Liver (tissue), 9 donors: ENCODE results near the gene DNM2. TPM values are rescaled to one million over a fixed set of nuclear protein-coding genes. Genes with fewer than 3 reads are reported as not detected.

ENCODE experiments used
- DNase-seq: peaks from one replicate; pipeline ENCODE4 v3.0.0-alpha.2; 2017; ENCODE audit warnings: low spot score
- H3K27ac ChIP-seq, 2 donors: one replicate each; pipeline ENCODE4 v1.7.0; 2013; ENCODE audit warnings: inconsistent platforms in 2 of 2, low read length in 2 of 2, control low read depth in 1 of 2, low read depth in 1 of 2, mild to moderate bottlenecking in 1 of 2
- H3K27me3 ChIP-seq, 4 donors: one replicate each; pipeline versions ENCODE4 v1.6.1 to v1.7.0; 2013; ENCODE audit warnings: low read length in 3 of 4, inconsistent platforms in 1 of 4, mild to moderate bottlenecking in 1 of 4, moderate library complexity in 1 of 4; ENCODE audit not compliant: control insufficient read depth in 4 of 4, insufficient read depth in 4 of 4
- H3K36me3 ChIP-seq, 4 donors: one replicate each; pipeline versions ENCODE4 v1.6.1 to v1.7.0; 2013; ENCODE audit warnings: low read length in 3 of 4, mild to moderate bottlenecking in 3 of 4, low read depth in 1 of 4, moderate library complexity in 1 of 4; ENCODE audit not compliant: control insufficient read depth in 4 of 4, insufficient read depth in 3 of 4
- H3K4me1 ChIP-seq, 4 donors: one replicate each; pipeline versions ENCODE4 v1.6.1 to v1.7.0; 2013; ENCODE audit warnings: low read length in 3 of 4, mild to moderate bottlenecking in 3 of 4, moderate library complexity in 1 of 4; ENCODE audit not compliant: control insufficient read depth in 4 of 4, insufficient read depth in 4 of 4
- H3K4me3 ChIP-seq, 3 donors: one replicate each; pipeline versions ENCODE4 v1.6.1 to v1.7.0; 2013; ENCODE audit warnings: low read length in 3 of 3, control low read depth in 1 of 3, low read depth in 1 of 3, mild to moderate bottlenecking in 1 of 3
- H3K9ac ChIP-seq, 2 donors: one replicate each; pipeline ENCODE4 v1.7.0; 2013; ENCODE audit warnings: low read length in 2 of 2, mild to moderate bottlenecking in 2 of 2, moderate library complexity in 2 of 2, control low read depth in 1 of 2, low read depth in 1 of 2
- H3K9me3 ChIP-seq, 4 donors: one replicate each; pipeline versions ENCODE4 v1.6.1 to v1.7.0; 2013; ENCODE audit warnings: low read length in 3 of 4; ENCODE audit not compliant: control insufficient read depth in 4 of 4
- FOXA1 ChIP-seq: IDR thresholded peaks from 2 replicates; pipeline ENCODE4 v1.6.1; 2016; ENCODE audit warnings: antibody characterized with exemption
- FOXA2 ChIP-seq: IDR thresholded peaks from 2 replicates; pipeline ENCODE4 v1.6.1; 2016; ENCODE audit warnings: antibody characterized with exemption
- HNF4A ChIP-seq, 2 donors: conservative IDR thresholded peaks; 2 replicates each; pipeline ENCODE4 v1.6.1; 2016; ENCODE audit warnings: antibody characterized with exemption in 2 of 2, mild to moderate bottlenecking in 2 of 2
- HNF4G ChIP-seq: IDR thresholded peaks from 2 replicates; pipeline ENCODE4 v1.6.1; 2016; ENCODE audit warnings: antibody characterized with exemption
- JUND ChIP-seq, 2 donors: IDR thresholded peaks; 2 replicates each; pipeline ENCODE4 v1.6.1; 2016; ENCODE audit warnings: antibody characterized with exemption in 2 of 2
- NR2F2 ChIP-seq: IDR thresholded peaks from 2 replicates; pipeline ENCODE4 v1.6.1; 2016; ENCODE audit warnings: antibody characterized with exemption
- RAD21 ChIP-seq, 2 donors: IDR thresholded peaks; 2 replicates each; pipeline ENCODE4 v1.6.1; 2016; ENCODE audit warnings: antibody characterized with exemption in 2 of 2, mild to moderate bottlenecking in 2 of 2
- RXRA ChIP-seq, 2 donors: IDR thresholded peaks; 2 replicates each; pipeline ENCODE4 v1.6.1; 2017 to 2018; ENCODE audit warnings: antibody characterized with exemption in 2 of 2, mild to moderate bottlenecking in 1 of 2
- SP1 ChIP-seq: IDR thresholded peaks from 2 replicates; pipeline ENCODE4 v1.6.1; 2018; ENCODE audit warnings: antibody characterized with exemption, mild to moderate bottlenecking
- TAF1 ChIP-seq: conservative IDR thresholded peaks from 2 replicates; pipeline ENCODE4 v1.6.1; 2016; ENCODE audit warnings: antibody characterized with exemption, mild to moderate bottlenecking
- WGBS: extraction: QIAGEN DNeasy Blood & Tissue Kit; methylation state at CpG from one replicate; pipeline ENCODE4 v1.1.7; 2013; 5-methylcytosine and 5-hydroxymethylcytosine counted together
- polyA plus RNA-seq, 2 donors: library from polyadenylated mRNA; stranded (reverse) in 1 of 2; unstranded in 1 of 2; fragments of 200-250 nt in 1 of 2; fragments of >200 nt in 1 of 2; fragmentation: Nextera tagmentation in 1 of 2; extraction: Ambion mirVana in 1 of 2; gene quantifications; one replicate each; pipeline versions ENCODE4 v1.2.1 to v1.2.3, GENCODE V29; 2013 to 2015
- total RNA-seq, 2 donors: library from RNA; depleted of rRNA; stranded (reverse); fragments of >200 nt; gene quantifications; one replicate each; pipeline ENCODE4 v1.2.3, GENCODE V29; 2014
- TF ChIP-seq, protein P1 (sequence below): IDR thresholded peaks from 2 replicates; pipeline ENCODE4 v1.6.1; 2016; ENCODE audit warnings: antibody characterized with exemption
- TF ChIP-seq, protein P2 (sequence below): IDR thresholded peaks from 2 replicates; pipeline ENCODE4 v1.6.1; 2016; ENCODE audit warnings: antibody characterized with exemption
- TF ChIP-seq, protein P3 (sequence below): fragments of 150-350 bp; IDR thresholded peaks from 2 replicates; pipeline ENCODE4 v1.5.1; 2017; ENCODE audit warnings: improper control_type of control experiment, low read depth, low read length; ENCODE audit not compliant: missing input control
- TF ChIP-seq, protein P4 (sequence below): IDR thresholded peaks from 2 replicates; pipeline ENCODE4 v1.6.1; 2016; ENCODE audit warnings: antibody characterized with exemption, mild to moderate bottlenecking
- donor health status: healthy.
- donor health status: healthy.
- donor health status: healthy.
- donor health status: healthy.
- donor health status: healthy.

DNM2 gene
- total and polyA plus RNA-seq, 4 donors, result 23.1 to 95.1 (median 59.1) TPM

DNA sequence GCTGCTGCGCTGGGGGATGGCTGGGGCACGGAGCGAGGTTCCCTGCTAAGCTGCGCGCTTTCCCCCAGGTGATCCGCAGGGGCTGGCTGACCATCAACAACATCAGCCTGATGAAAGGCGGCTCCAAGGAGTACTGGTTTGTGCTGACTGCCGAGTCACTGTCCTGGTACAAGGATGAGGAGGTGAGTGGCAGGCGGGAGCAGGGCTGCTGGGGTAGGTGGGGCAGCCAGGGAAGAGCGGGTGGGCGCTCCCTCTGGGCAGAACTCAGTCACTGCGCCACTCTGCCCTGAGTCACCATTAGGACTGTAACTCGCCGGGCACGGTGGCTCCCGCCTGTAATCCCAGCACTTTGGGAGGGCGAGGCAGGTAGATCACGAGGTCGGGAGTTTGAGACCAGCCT is 94.3 kb downstream of the DNM2 start:
- no peak overlapping the region for H3K9ac ChIP-seq
- peak; percentile 54 for DNase-seq
- H3K27ac ChIP-seq, result no peak overlapping the region
- H3K4me3 ChIP-seq, result no peak overlapping the region
- no peaks in the 10 kb centered on the region for H3K9me3 ChIP-seq
- no peaks in the 10 kb centered on the region for H3K27me3 ChIP-seq
- peaks cover 0 to 4% (median 2%) of the 10 kb centered on the region in 4 donors for H3K4me1 ChIP-seq
- 97% methylated on average over 19 of the region's 19 CpGs for WGBS
- TF ChIP-seq HNF4A (conservative IDR thresholded peaks at IDR 0.05), result no peak
- H3K36me3 ChIP-seq, result peaks cover 6 to 52% (median 12%) of the 10 kb centered on the region in 4 donors

DNA sequence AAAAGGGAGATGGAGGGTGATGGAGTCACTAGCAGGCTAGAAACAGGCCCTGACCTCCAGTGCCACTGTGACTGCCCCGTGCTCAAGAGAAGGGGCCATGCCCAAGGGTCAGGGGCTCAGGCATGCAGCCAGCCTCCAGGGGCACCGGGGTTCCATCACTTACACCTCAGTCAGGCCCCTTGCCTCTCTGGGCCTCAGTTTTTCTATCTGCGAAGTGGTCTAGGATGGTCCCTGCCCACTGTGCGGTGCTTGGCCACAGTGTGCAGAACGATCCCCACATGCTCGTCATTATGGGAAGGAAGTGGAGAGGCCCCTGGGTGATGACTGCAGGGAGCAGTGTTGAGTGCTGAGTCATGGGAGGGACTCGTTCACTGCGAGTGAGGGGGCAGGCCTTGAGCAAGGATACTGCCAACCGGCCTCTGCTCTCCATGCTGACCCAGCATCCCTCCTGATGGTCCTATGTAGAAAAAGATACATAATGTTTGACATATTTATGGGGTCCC is 95.1 kb downstream of the DNM2 start:
- TF ChIP-seq FOXA1 (no peak), HNF4G (no peak), HNF4A (conservative IDR thresholded peaks at IDR 0.05) (no peak), RAD21 (IDR thresholded peaks at IDR 0.05) (no peak), NR2F2 (no peak), RXRA (IDR thresholded peaks at IDR 0.05) (no peak)
- TF ChIP-seq, protein P1, sequence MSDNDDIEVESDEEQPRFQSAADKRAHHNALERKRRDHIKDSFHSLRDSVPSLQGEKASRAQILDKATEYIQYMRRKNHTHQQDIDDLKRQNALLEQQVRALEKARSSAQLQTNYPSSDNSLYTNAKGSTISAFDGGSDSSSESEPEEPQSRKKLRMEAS, result no peak
- TF ChIP-seq, protein P2, sequence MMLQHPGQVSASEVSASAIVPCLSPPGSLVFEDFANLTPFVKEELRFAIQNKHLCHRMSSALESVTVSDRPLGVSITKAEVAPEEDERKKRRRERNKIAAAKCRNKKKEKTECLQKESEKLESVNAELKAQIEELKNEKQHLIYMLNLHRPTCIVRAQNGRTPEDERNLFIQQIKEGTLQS, result no peak
- TF ChIP-seq, protein P3, sequence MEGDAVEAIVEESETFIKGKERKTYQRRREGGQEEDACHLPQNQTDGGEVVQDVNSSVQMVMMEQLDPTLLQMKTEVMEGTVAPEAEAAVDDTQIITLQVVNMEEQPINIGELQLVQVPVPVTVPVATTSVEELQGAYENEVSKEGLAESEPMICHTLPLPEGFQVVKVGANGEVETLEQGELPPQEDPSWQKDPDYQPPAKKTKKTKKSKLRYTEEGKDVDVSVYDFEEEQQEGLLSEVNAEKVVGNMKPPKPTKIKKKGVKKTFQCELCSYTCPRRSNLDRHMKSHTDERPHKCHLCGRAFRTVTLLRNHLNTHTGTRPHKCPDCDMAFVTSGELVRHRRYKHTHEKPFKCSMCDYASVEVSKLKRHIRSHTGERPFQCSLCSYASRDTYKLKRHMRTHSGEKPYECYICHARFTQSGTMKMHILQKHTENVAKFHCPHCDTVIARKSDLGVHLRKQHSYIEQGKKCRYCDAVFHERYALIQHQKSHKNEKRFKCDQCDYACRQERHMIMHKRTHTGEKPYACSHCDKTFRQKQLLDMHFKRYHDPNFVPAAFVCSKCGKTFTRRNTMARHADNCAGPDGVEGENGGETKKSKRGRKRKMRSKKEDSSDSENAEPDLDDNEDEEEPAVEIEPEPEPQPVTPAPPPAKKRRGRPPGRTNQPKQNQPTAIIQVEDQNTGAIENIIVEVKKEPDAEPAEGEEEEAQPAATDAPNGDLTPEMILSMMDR, result no peak
- 71% methylated on average over 9 of the region's 9 CpGs for WGBS
- Histone ChIP-seq H3K27me3 (no peaks in the 10 kb centered on the region), H3K9ac (no peak overlapping the region), H3K36me3 (peaks cover 6 to 50% (median 12%) of the 10 kb centered on the region in 4 donors), H3K9me3 (no peaks in the 10 kb centered on the region), H3K4me3 (no peak overlapping the region), H3K4me1 (peaks cover 0 to 4% (median 2%) of the 10 kb centered on the region in 4 donors), H3K27ac (no peak overlapping the region)
- peak; percentile 72 for DNase-seq

DNA sequence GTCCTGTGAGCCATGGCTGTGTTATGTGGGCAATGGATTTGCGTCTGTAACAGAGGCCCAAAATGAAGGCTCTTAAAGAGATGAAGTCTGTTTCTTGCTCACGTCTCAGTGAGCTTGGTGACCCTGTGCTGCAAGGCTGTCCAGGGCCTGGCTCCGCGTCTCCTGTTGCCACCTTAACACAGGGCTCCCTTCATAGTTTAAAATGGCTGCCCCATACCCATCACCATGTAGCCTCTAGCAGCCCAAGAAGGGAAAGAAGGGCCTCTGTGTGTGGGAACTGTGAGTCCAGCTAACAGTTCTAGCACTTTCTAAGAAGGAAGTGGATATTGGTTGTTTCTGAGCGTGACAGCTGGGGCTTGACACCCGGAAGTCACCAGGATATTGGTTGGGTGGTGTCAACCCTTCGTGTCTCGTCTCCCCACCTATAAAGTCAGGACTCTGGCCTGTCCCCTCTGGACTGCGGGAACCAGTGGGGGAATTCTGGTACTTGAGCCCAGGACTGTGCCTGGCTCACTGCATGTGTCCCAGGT is 97.2 kb downstream of the DNM2 start:
- no peak for TF ChIP-seq SP1
- no peak for TF ChIP-seq RXRA (IDR thresholded peaks at IDR 0.05)
- TF ChIP-seq HNF4A (conservative IDR thresholded peaks at IDR 0.05), result no peak
- TF ChIP-seq FOXA2, result no peak
- TF ChIP-seq, protein P3, result no peak
- TF ChIP-seq TAF1, result no peak
- TF ChIP-seq RAD21 (IDR thresholded peaks at IDR 0.05), result no peak
- TF ChIP-seq JUND (IDR thresholded peaks at IDR 0.05), result no peak
- TF ChIP-seq, protein P1, result no peak
- no peak for TF ChIP-seq FOXA1
- TF ChIP-seq, protein P2, result no peak
- TF ChIP-seq, protein P4, sequence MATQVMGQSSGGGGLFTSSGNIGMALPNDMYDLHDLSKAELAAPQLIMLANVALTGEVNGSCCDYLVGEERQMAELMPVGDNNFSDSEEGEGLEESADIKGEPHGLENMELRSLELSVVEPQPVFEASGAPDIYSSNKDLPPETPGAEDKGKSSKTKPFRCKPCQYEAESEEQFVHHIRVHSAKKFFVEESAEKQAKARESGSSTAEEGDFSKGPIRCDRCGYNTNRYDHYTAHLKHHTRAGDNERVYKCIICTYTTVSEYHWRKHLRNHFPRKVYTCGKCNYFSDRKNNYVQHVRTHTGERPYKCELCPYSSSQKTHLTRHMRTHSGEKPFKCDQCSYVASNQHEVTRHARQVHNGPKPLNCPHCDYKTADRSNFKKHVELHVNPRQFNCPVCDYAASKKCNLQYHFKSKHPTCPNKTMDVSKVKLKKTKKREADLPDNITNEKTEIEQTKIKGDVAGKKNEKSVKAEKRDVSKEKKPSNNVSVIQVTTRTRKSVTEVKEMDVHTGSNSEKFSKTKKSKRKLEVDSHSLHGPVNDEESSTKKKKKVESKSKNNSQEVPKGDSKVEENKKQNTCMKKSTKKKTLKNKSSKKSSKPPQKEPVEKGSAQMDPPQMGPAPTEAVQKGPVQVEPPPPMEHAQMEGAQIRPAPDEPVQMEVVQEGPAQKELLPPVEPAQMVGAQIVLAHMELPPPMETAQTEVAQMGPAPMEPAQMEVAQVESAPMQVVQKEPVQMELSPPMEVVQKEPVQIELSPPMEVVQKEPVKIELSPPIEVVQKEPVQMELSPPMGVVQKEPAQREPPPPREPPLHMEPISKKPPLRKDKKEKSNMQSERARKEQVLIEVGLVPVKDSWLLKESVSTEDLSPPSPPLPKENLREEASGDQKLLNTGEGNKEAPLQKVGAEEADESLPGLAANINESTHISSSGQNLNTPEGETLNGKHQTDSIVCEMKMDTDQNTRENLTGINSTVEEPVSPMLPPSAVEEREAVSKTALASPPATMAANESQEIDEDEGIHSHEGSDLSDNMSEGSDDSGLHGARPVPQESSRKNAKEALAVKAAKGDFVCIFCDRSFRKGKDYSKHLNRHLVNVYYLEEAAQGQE, result no peak
- H3K4me3 ChIP-seq, result no peak overlapping the region
- no peak overlapping the region for H3K27ac ChIP-seq
- 89% methylated on average over 9 of the region's 9 CpGs for WGBS
- peaks cover 0 to 4% (median 2%) of the 10 kb centered on the region in 4 donors for H3K4me1 ChIP-seq
- H3K27me3 ChIP-seq, result no peaks in the 10 kb centered on the region
- no peaks in the 10 kb centered on the region for H3K9me3 ChIP-seq
- no peak overlapping the region for H3K9ac ChIP-seq
- no peak for DNase-seq
- H3K36me3 ChIP-seq, result peaks cover 6 to 37% (median 9%) of the 10 kb centered on the region in 4 donors
